Measurements from ENCODE around the gene NT5C1B.

The NT5C1B gene

GRCh38 chr2:18599509-18600254 lies 10.3 kb upstream of the NT5C1B start:
- DNase-seq (ENCODE audit: low spot score), result peak; percentile 69

DNA sequence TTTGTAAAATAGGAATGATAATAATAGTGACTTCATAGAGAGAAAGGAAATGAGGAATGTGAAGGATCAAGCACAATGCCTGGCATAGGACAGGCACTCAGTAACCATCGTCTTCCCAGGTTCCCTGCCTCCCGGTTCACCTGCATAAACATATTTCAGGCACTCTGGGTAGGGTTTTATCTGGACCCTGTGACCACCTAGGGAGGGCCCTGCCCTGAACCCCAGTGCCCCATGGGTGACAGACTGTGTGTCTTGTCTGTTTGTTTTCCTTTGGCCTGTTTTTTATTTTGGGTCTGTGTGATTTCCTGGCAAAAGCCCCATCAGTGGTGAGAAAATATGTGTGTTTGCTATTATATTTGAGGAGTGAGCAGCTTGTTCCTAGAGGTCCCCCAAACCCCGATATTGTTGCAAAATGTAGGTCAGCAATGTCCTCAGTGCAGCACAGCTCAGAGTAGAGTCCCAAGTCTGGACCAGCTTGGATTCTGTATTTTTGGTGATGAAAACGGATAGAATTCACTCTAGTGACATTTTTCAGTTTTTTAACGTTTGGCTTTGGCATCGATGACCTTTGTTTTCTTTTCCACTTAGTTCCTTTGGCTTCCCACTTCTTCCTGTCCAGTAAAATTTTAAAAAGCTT lies 9.6 kb upstream of the NT5C1B start:
- peak; percentile 9 for DNase-seq (ENCODE audit: low spot score)

GRCh38 chr2:18597618-18598017 lies 8.2 kb upstream of the NT5C1B start:
- no peak for DNase-seq (ENCODE audit: low spot score)

DNA sequence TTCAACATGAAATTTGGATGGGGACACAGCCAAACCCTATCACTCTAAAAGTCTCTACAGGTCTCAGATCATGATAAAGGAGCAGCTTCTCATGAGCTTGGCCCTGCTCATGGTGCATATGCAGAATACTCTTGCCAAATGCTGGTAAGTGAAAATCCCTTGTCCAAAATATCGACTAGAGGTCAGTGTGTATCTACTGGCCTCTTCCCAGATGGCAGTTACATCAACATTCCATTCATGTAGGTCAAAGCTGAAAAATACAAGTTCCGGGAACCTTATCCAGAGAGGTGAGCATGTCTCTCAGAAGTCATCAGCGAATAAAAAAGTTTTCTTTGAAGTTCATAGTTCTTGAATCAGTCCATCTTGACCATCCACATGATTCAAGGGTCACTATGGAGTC lies 7.6 kb upstream of the NT5C1B start:
- no peak for DNase-seq (ENCODE audit: low spot score)

DNA sequence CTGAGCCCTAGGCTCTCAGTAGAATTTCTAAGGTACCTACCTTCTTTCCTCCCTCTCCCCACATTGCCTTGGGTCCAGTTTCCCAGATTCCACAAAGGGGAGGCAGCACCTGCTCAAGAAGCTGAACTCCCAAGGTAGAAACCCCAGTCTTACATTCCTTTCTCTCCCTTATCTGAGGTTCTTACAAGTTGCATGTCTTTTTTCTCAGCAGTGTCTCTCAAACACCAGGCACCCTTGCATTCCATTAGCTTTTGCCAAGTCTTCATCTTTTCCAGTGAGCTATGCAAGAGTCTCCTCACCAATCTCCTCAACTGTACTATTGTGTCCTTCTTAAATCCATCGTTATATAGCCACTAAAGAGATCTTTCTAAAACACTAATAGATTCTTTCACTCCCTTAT lies 4.1 kb upstream of the NT5C1B start:
- DNase-seq (ENCODE audit: low spot score), result no peak

DNA sequence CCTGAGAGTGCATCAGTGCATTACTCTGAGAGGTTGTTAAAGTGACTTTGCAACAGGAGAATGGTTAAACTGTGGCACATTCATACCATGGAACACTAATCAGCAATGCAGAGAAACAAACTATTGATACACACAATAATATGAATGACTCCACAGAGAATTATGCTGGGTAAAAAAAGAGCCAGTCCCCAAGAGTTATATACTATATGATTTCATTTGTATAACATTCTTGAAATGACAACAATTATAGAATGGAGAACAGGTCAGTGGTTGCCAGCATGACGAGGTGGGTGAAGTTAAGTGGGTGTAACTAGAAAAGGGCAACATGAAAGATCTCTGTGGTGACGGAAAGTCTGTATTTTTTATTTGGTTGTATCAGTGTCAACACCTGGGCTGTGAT lies 3.0 kb upstream of the NT5C1B start:
- no peak for DNase-seq (ENCODE audit: low spot score)

- no peak for DNase-seq (ENCODE audit: low spot score)
Observed at GRCh38 chr2:18588802-18589201, 567 bp downstream of the NT5C1B start.

GRCh38 chr2:18588049-18588448 lies 1.3 kb downstream of the NT5C1B start:
- DNase-seq (ENCODE audit: low spot score), result peak; percentile 29

DNA sequence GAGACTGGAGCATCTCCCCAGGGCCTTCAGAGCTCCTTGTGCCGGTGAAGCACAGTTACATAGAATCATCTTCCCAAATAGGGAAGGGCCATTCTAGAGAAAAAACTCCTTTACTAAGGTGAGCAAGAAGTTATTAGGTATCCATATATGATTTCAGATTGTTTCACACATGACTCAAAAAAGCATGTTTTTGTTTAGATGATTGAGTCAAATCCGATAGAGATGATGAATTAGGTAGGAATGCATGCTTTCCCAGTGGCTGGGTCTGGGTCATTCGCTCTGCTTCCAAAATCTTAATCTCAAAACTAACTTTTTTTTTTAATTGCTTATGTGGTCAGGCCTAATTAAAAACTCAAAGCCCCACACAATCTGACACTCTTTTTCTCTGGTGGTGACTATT lies 3.8 kb downstream of the NT5C1B start:
- peak; percentile 21 for DNase-seq (ENCODE audit: low spot score)

DNA sequence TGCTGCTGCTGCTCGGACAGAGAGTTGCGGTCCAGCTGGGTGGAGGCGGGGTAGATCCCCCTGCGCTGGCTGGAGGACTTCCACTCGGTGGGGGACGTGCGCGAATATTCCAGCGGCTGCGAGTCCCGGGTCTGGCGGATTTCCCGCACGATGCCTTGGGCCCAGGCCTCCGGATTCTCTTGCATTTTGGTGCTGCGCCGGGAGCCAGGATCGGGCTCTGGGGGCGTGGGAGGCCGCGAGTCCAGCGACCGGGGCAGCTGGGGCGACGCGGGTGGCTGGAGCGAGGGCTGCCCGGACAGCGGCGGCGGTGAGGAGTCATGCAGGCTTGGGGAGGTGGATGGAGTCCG lies 4.8 kb downstream of the NT5C1B start:
- DNase-seq (ENCODE audit: low spot score), result no peak

- DNase-seq (ENCODE audit: low spot score), result no peak
Observed at GRCh38 chr2:18583905-18584607, 5.3 kb downstream of the NT5C1B start.

- no peak for DNase-seq (ENCODE audit: low spot score)
Observed at GRCh38 chr2:18580606-18581005, 8.8 kb downstream of the NT5C1B start.

DNA sequence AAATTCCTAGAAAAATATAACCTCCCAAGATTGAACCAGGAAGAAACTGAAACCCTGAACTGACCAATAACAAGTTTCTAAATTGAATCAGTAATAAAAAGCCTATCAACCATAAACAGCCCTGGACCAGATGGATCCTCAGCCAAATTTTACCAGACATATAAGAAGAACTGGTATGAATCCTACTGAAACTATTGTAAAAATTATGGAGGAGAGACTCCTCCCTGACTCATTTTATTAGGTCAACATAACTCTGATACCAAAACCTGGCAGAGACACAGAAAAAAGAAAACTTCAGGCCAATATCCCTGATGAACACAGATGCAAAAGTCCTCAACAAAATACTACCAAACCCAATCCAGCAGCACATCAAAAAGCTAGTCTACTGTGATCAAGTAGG lies 11.3 kb downstream of the NT5C1B start:
- no peak for DNase-seq (ENCODE audit: low spot score)

DNA sequence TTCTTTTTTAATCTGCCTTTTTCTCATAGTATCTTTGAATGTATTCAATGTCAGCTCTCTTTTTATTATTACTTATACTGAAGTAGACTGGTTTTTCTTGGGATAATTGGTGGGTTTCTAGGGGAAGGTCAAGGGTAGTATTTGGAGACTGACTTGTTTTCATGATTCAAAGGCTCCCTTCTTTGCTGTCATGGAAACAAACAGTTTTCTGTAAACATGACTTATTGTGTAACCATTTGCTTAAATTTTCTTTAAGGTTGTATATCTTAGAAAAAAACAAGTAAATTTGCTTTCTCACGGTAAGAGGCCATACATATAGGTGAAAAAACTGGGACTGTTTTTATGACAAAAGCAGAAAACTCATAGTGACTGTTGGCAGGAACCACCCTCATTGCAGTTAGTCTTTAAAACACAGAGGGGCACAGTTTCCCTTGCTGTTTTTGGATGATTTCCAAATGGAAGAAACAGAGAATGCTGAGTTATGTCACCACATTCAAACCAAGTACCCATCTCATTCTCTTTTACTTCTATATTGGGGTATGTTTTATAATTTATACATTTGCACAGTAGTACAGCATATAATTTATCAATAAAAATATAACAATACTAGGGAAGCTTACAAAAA lies 23.1 kb downstream of the NT5C1B start:
- DNase-seq (ENCODE audit: low spot score), result no peak

DNA sequence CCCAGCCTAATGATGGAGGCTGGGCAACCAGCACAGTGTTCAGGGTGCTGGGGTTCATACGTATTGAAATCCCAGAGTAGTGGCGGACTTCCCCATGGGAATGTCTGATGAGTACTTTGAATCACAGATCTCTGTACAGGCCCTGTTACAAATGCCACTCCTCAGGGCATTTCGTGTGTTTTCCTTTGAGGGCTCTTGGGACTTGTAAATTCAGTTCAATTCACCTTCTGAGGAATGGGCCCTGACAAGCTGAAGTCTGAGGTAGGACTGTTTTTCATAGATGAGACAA lies 28.6 kb downstream of the NT5C1B start:
- no peak for DNase-seq (ENCODE audit: low spot score)

DNA sequence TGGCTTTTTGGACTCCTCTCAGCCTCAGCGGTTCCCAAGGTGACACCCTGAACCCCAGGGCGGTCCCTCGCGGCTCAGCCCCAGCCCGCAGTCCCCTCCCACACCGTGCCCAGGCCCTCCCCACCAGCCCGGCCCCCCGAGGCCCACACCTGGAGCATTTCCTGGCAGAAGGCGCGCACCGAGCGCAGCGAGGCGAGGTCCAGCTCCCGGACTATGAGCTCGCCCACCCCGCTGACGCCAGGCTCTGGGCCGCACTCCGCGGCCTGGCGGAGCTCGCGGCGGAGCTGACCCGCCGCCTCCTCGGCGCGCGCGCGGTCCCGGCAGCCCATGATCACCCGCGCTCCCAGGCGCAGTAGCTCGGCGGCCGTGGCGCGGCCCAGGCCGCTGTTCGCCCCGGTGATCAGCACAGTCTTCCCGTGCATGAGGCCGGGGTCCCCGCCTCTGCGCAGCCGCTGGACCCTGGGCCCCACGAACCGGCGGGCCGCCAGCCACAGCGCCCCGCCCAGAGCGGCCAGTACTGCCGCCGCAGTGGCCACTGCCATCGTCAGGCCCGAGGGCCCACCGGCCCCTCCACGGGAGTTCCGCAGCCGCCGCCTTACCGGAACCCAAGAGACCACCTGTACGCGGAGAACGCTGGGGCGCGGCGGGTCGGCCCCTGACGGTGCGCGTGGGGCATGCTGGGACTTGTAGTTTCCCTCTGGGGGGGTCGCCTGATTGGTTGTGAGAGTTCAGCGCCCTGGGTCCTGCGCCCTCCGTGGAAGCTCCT lies 29.2 kb downstream of the NT5C1B start, which contains the start of gene RDH14:
RDH14 (minus strand) TSS at position 623 of the 766 bp plus-strand sequence; CDS start at position 542, 81 bp downstream.
- DNase-seq (ENCODE audit: low spot score), result peak; percentile 96

DNA sequence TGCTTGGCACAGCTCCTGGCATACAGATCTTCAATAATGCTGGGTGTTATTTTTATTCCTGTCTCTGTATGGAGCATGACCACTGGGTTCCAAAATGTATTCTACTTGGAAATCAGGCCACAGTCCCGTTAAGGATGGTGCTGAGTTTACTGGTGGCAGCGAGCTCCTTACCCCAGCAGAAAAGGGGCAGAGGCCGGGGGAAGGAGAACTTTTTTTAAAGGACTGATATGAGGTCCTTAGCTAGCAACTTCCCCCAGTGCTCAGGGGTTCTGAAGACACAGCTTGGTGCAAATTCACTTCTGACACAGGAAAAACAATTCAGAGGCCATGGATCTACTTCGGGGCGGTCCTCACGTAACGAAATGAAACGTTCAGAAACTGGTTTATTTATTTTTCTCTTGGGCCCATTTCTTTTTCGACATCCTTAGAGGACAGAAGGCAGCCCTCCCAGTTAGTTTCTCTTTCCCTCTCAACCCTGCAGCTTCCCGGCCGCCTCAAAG lies 29.8 kb downstream of the NT5C1B start:
- DNase-seq (ENCODE audit: low spot score), result peak; percentile 16

GRCh38 chr2:18558458-18558857 lies 30.9 kb downstream of the NT5C1B start:
- no peak for DNase-seq (ENCODE audit: low spot score)

DNA sequence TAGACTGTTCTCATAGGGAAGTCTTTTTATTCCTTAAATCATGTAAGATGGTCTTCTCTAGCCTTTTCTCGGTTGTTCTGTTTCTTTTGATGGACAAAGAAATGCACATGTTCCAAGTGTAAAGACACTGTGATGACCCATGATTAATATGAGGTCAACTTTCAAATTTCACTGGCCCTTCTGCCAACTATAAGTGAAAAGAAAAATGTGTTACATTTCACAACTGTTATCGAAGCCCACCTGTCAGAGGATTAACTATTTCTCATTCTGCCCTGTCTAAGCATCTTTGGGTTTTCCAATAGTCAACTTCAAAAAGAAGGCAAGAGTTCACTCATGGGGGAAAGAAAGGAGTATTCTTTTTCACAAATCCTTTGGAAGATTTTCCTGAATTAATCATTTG lies 32.2 kb downstream of the NT5C1B start:
- no peak for DNase-seq (ENCODE audit: low spot score)

DNA sequence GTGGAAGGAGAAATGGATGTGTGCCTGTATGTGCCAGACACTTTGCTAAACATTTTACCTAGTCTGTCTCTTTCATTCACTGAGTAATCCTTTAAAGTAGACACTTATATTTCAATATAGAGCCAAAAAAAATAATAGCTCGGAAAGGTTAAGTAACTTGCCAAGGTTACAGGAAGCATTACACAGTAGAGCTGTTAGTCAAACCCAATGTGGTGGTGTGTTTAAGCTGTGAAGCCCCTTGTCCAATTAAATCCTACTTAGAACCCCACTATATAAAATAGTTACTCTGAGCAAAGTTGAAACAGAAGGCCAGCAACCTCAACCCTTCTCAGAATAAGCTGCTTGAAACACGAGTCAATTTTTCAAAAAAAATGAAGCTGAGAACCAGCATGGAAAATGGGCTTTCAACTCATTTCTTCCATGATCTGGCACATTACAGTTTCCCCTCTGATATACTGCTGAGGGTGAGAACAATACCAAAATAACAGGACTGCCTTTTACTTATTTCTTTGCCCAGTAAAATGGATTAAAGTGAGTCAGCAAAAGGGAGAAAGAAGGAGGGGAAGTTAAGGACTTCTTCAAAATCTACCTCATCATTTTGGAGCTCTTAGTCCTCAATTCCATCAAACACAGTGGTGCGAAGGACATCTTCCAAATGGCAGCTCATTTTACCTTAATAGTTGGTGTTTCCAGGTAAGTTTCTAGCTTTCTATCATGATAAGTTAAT lies 36.9 kb downstream of the NT5C1B start:
- no peak for DNase-seq (ENCODE audit: low spot score)

GRCh38 chr2:18551623-18552022 lies 37.7 kb downstream of the NT5C1B start:
- no peak for DNase-seq (ENCODE audit: low spot score)
